PFSK-1 (cell line): ENCODE data around the gene FXYD1.

Experiments used
- POLR2AphosphoS5 ChIP-seq: IDR thresholded peaks from 2 replicates; pipeline ENCODE4 v1.6.1; 2012; ENCODE audit warnings: low read depth, mild to moderate bottlenecking, control low read depth, low read length, moderate library complexity
- REST ChIP-seq, 2 experiments: IDR thresholded peaks; 2 replicates each; pipeline versions ENCODE4 v1.6.1 to v1.8.0; 2011 to 2012; ENCODE audit warnings: low read depth in 2 of 2, low read length in 2 of 2, control low read depth in 1 of 2, inconsistent platforms in 1 of 2, mild to moderate bottlenecking in 1 of 2, moderate library complexity in 1 of 2; ENCODE audit not compliant: insufficient read depth in 1 of 2
- SIN3A ChIP-seq: IDR thresholded peaks from 2 replicates; pipeline ENCODE4 v1.6.1; 2012; ENCODE audit warnings: mild to moderate bottlenecking, low read length, moderate library complexity, borderline replicate concordance; ENCODE audit not compliant: insufficient read depth

DNA sequence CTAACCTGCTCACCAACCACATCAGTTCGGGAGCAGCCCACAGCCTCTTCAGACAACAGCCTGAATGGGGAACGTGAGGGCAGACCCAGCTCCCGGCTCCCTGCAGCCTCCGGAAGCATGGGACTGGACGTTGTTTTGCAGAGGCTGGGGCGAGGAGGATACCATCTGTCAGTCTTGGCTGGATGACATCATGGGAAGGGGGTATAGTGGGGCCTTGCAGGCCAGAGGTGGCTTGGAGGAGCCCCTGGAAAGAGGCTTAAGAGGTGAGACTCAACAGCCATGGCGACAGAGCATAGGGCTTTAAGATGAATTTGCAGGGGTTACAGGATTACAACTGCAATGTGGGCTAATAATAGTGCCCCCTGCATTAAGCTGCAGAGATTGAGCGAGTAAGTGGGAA is 21.5 kb upstream of the FXYD1 start:
- TF ChIP-seq POLR2AphosphoS5 (no peak), REST (IDR thresholded peaks at IDR 0.05; ENCODE audit: insufficient read depth in 1 of 2, low read depth in 2 of 2, low read length in 2 of 2) (no peak), SIN3A (no peak)
